GM12872 (cell line): Measurements from ENCODE around the gene C19orf44.

Experiments
- CTCF ChIP-seq: IDR thresholded peaks from 3 replicates; pipeline ENCODE4 v1.5.1; 2011; ENCODE audit warnings: low read depth, mild to moderate bottlenecking, low read length, moderate library complexity; ENCODE audit not compliant: insufficient read depth

Gene C19orf44

GRCh38 chr19:16542910-16543472 lies 46.8 kb downstream of the C19orf44 start:
- no peak for TF ChIP-seq CTCF

GRCh38 chr19:16544473-16545231 lies 48.5 kb downstream of the C19orf44 start:
- no peak for TF ChIP-seq CTCF

- no peak for TF ChIP-seq CTCF
Measured at GRCh38 chr19:16548956-16549355, 52.8 kb downstream of the C19orf44 start.

- TF ChIP-seq CTCF: no peak
Measured at GRCh38 chr19:16554776-16555175, 58.6 kb downstream of the C19orf44 start.

GRCh38 chr19:16559780-16560276 lies 63.6 kb downstream of the C19orf44 start:
- no peak for TF ChIP-seq CTCF

GRCh38 chr19:16561382-16561781 lies 65.2 kb downstream of the C19orf44 start:
- TF ChIP-seq CTCF: no peak

- TF ChIP-seq CTCF: no peak
Measured at GRCh38 chr19:16562608-16563025, 66.4 kb downstream of the C19orf44 start.
